22Rv1 (cell line): ENCODE results near the gene DNAH5.

Experiments
- ZFX ChIP-seq: fragments of 450-650 bp; IDR thresholded peaks from 2 replicates; pipeline ENCODE4 v1.6.1; 2017; ENCODE audit warnings: antibody characterized with exemption, borderline replicate concordance
- TF ChIP-seq, protein P1 (sequence below): fragments of 450-650 bp; IDR thresholded peaks from 2 replicates; pipeline ENCODE4 v1.5.1; 2017; ENCODE audit warnings: mild to moderate bottlenecking

DNA sequence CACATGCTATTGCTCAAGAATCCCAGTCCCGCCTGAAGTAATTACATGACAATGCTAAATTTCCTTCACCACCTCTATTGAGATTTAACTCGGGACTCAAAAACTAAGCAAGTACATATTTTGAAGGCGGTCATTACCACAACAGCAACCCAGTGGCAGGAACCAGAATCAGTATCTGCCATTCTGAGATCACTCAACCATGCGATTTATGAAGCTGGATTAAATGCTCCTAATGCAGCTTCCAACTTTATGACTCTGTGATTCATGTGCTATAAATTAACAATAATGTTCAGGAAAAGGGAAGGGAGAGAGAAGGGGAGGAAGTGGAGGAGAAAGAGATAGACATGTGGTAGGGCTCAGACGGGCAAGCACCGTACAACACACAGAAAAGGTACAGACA is 194.7 kb downstream of the DNAH5 start:
- TF ChIP-seq, protein P1, sequence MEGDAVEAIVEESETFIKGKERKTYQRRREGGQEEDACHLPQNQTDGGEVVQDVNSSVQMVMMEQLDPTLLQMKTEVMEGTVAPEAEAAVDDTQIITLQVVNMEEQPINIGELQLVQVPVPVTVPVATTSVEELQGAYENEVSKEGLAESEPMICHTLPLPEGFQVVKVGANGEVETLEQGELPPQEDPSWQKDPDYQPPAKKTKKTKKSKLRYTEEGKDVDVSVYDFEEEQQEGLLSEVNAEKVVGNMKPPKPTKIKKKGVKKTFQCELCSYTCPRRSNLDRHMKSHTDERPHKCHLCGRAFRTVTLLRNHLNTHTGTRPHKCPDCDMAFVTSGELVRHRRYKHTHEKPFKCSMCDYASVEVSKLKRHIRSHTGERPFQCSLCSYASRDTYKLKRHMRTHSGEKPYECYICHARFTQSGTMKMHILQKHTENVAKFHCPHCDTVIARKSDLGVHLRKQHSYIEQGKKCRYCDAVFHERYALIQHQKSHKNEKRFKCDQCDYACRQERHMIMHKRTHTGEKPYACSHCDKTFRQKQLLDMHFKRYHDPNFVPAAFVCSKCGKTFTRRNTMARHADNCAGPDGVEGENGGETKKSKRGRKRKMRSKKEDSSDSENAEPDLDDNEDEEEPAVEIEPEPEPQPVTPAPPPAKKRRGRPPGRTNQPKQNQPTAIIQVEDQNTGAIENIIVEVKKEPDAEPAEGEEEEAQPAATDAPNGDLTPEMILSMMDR = no peak
- no peak for TF ChIP-seq ZFX
